ENCODE data around the gene NBEA.
A peak's percentile ranks its signal among the peaks of the same experiment; 100 is the strongest.
"Not testable (repeated sequence)": the region's sequence is repeated elsewhere in the genome, so short reads cannot be mapped to it uniquely, and the experiment has no call there.

The NBEA gene

GRCh38 chr13:34926508-34926907, 15.6 kb upstream of the NBEA start:
- no peaks in the 10 kb centered on the region for H3K27me3 ChIP-seq (replicated peaks; ENCODE audit: control insufficient read depth, insufficient read depth, low read length, poor library complexity, severe bottlenecking)
- no peaks in the 10 kb centered on the region for H3K36me3 ChIP-seq (ENCODE audit: control insufficient read depth, insufficient read depth, low read length)
- no peak for DNase-seq
- H3K9me3 ChIP-seq (ENCODE audit: control insufficient read depth, low read length): no peaks in the 10 kb centered on the region
- H3K4me1 ChIP-seq (ENCODE audit: control insufficient read depth, insufficient read depth, low read length, poor library complexity, severe bottlenecking): no peaks in the 10 kb centered on the region
- H3K4me3 ChIP-seq (ENCODE audit: insufficient read depth, low read depth, low read length, poor library complexity, severe bottlenecking): no peak overlapping the region
- no peak overlapping the region for H3K27ac ChIP-seq (ENCODE audit: insufficient read depth, low read length, poor library complexity, severe bottlenecking)

- H3K27ac ChIP-seq (ENCODE audit: insufficient read depth, low read length, poor library complexity, severe bottlenecking); H3K27me3 ChIP-seq (replicated peaks; ENCODE audit: control insufficient read depth, insufficient read depth, low read length, poor library complexity, severe bottlenecking); H3K9me3 ChIP-seq (ENCODE audit: control insufficient read depth, low read length); DNase-seq; H3K4me3 ChIP-seq (ENCODE audit: insufficient read depth, low read depth, low read length, poor library complexity, severe bottlenecking); H3K4me1 ChIP-seq (ENCODE audit: control insufficient read depth, insufficient read depth, low read length, poor library complexity, severe bottlenecking); H3K36me3 ChIP-seq (ENCODE audit: control insufficient read depth, insufficient read depth, low read length): not testable (repeated sequence)
Observed at GRCh38 chr13:34928676-34929075, 13.4 kb upstream of the NBEA start.

GRCh38 chr13:34931572-34931971, 10.5 kb upstream of the NBEA start:
- no peak for DNase-seq
- H3K4me1 ChIP-seq (ENCODE audit: control insufficient read depth, insufficient read depth, low read length, poor library complexity, severe bottlenecking): no peaks in the 10 kb centered on the region

DNA sequence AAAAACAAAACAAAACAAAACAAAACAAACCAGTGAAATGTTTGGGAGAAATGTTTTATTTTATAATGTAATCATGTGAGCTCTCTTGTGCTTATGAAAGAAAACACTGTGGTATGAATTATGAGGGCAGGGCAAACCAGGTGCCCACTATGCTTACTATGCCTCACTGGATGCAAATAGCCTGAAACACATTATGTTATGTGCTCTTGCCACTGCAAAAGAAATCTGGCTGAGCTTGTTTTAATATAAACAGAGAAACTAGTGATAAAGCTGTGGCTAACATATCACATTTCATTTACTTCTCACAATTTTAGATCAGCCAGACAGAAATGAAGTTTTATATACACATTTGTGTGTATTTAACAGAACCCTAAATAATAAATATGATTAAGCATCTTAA, 8.7 kb upstream of the NBEA start:
- DNase-seq: no peak
- H3K36me3 ChIP-seq (ENCODE audit: control insufficient read depth, insufficient read depth, low read length): no peaks in the 10 kb centered on the region
- no peaks in the 10 kb centered on the region for H3K4me1 ChIP-seq (ENCODE audit: control insufficient read depth, insufficient read depth, low read length, poor library complexity, severe bottlenecking)
- peaks cover 5% of the 10 kb centered on the region for H3K27me3 ChIP-seq (replicated peaks; ENCODE audit: control insufficient read depth, insufficient read depth, low read length, poor library complexity, severe bottlenecking)
- no peak overlapping the region for H3K27ac ChIP-seq (ENCODE audit: insufficient read depth, low read length, poor library complexity, severe bottlenecking)
- H3K4me3 ChIP-seq (ENCODE audit: insufficient read depth, low read depth, low read length, poor library complexity, severe bottlenecking): no peak overlapping the region
- no peaks in the 10 kb centered on the region for H3K9me3 ChIP-seq (ENCODE audit: control insufficient read depth, low read length)

More at GRCh38 chr13:34931572-34931971, 10.5 kb upstream of the NBEA start:
- no peak overlapping the region for H3K27ac ChIP-seq (ENCODE audit: insufficient read depth, low read length, poor library complexity, severe bottlenecking)
- no peaks in the 10 kb centered on the region for H3K9me3 ChIP-seq (ENCODE audit: control insufficient read depth, low read length)
- no peak overlapping the region for H3K4me3 ChIP-seq (ENCODE audit: insufficient read depth, low read depth, low read length, poor library complexity, severe bottlenecking)
- H3K36me3 ChIP-seq (ENCODE audit: control insufficient read depth, insufficient read depth, low read length): no peaks in the 10 kb centered on the region
- peaks cover 5% of the 10 kb centered on the region for H3K27me3 ChIP-seq (replicated peaks; ENCODE audit: control insufficient read depth, insufficient read depth, low read length, poor library complexity, severe bottlenecking)

GRCh38 chr13:34933786-34934185, 8.3 kb upstream of the NBEA start:
- Histone ChIP-seq H3K27me3 (replicated peaks; ENCODE audit: control insufficient read depth, insufficient read depth, low read length, poor library complexity, severe bottlenecking) (peaks cover 5% of the 10 kb centered on the region), H3K27ac (ENCODE audit: insufficient read depth, low read length, poor library complexity, severe bottlenecking) (no peak overlapping the region), H3K4me1 (ENCODE audit: control insufficient read depth, insufficient read depth, low read length, poor library complexity, severe bottlenecking) (no peaks in the 10 kb centered on the region), H3K9me3 (ENCODE audit: control insufficient read depth, low read length) (no peaks in the 10 kb centered on the region), H3K4me3 (ENCODE audit: insufficient read depth, low read depth, low read length, poor library complexity, severe bottlenecking) (no peak overlapping the region), H3K36me3 (ENCODE audit: control insufficient read depth, insufficient read depth, low read length) (no peaks in the 10 kb centered on the region)
- DNase-seq: no peak

GRCh38 chr13:34935841-34936240, 6.2 kb upstream of the NBEA start:
- no peak for DNase-seq
- Histone ChIP-seq H3K27ac (ENCODE audit: insufficient read depth, low read length, poor library complexity, severe bottlenecking) (no peak overlapping the region), H3K4me3 (ENCODE audit: insufficient read depth, low read depth, low read length, poor library complexity, severe bottlenecking) (no peak overlapping the region), H3K36me3 (ENCODE audit: control insufficient read depth, insufficient read depth, low read length) (no peaks in the 10 kb centered on the region), H3K9me3 (ENCODE audit: control insufficient read depth, low read length) (no peaks in the 10 kb centered on the region), H3K27me3 (replicated peaks; ENCODE audit: control insufficient read depth, insufficient read depth, low read length, poor library complexity, severe bottlenecking) (peaks cover 5% of the 10 kb centered on the region), H3K4me1 (ENCODE audit: control insufficient read depth, insufficient read depth, low read length, poor library complexity, severe bottlenecking) (no peaks in the 10 kb centered on the region)

- peaks cover 5% of the 10 kb centered on the region for H3K27me3 ChIP-seq (replicated peaks; ENCODE audit: control insufficient read depth, insufficient read depth, low read length, poor library complexity, severe bottlenecking)
- H3K27ac ChIP-seq (ENCODE audit: insufficient read depth, low read length, poor library complexity, severe bottlenecking): no peak overlapping the region
- H3K36me3 ChIP-seq (ENCODE audit: control insufficient read depth, insufficient read depth, low read length): no peaks in the 10 kb centered on the region
- peaks cover 4% of the 10 kb centered on the region for H3K4me1 ChIP-seq (ENCODE audit: control insufficient read depth, insufficient read depth, low read length, poor library complexity, severe bottlenecking)
- DNase-seq: no peak
- H3K9me3 ChIP-seq (ENCODE audit: control insufficient read depth, low read length): no peaks in the 10 kb centered on the region
- H3K4me3 ChIP-seq (ENCODE audit: insufficient read depth, low read depth, low read length, poor library complexity, severe bottlenecking): no peak overlapping the region
Observed at GRCh38 chr13:34939771-34940170, 2.3 kb upstream of the NBEA start.

- no peak for DNase-seq
- Histone ChIP-seq H3K9me3 (ENCODE audit: control insufficient read depth, low read length) (no peaks in the 10 kb centered on the region), H3K27ac (ENCODE audit: insufficient read depth, low read length, poor library complexity, severe bottlenecking) (no peak overlapping the region), H3K36me3 (ENCODE audit: control insufficient read depth, insufficient read depth, low read length) (no peaks in the 10 kb centered on the region), H3K4me1 (ENCODE audit: control insufficient read depth, insufficient read depth, low read length, poor library complexity, severe bottlenecking) (peaks cover 4% of the 10 kb centered on the region), H3K27me3 (replicated peaks; ENCODE audit: control insufficient read depth, insufficient read depth, low read length, poor library complexity, severe bottlenecking) (no peaks in the 10 kb centered on the region), H3K4me3 (ENCODE audit: insufficient read depth, low read depth, low read length, poor library complexity, severe bottlenecking) (peak overlapping the region; percentile 70)
Observed at GRCh38 chr13:34941436-34941834, 635 bp upstream of the NBEA start.

GRCh38 chr13:34942732-34943435, 814 bp downstream of the NBEA start:
- H3K4me3 ChIP-seq (ENCODE audit: insufficient read depth, low read depth, low read length, poor library complexity, severe bottlenecking): peak overlapping the region; percentile 70
- H3K27me3 ChIP-seq (replicated peaks; ENCODE audit: control insufficient read depth, insufficient read depth, low read length, poor library complexity, severe bottlenecking): no peaks in the 10 kb centered on the region
- H3K9me3 ChIP-seq (ENCODE audit: control insufficient read depth, low read length): no peaks in the 10 kb centered on the region
- DNase-seq: no peak
- H3K27ac ChIP-seq (ENCODE audit: insufficient read depth, low read length, poor library complexity, severe bottlenecking): no peak overlapping the region
- H3K4me1 ChIP-seq (ENCODE audit: control insufficient read depth, insufficient read depth, low read length, poor library complexity, severe bottlenecking): peaks cover 4% of the 10 kb centered on the region
- H3K36me3 ChIP-seq (ENCODE audit: control insufficient read depth, insufficient read depth, low read length): no peaks in the 10 kb centered on the region

GRCh38 chr13:34943436-34944273, 1.6 kb downstream of the NBEA start:
- H3K27me3 ChIP-seq (replicated peaks; ENCODE audit: control insufficient read depth, insufficient read depth, low read length, poor library complexity, severe bottlenecking): no peaks in the 10 kb centered on the region
- no peak overlapping the region for H3K27ac ChIP-seq (ENCODE audit: insufficient read depth, low read length, poor library complexity, severe bottlenecking)
- peaks cover 4% of the 10 kb centered on the region for H3K4me1 ChIP-seq (ENCODE audit: control insufficient read depth, insufficient read depth, low read length, poor library complexity, severe bottlenecking)
- DNase-seq: no peak
- H3K9me3 ChIP-seq (ENCODE audit: control insufficient read depth, low read length): no peaks in the 10 kb centered on the region
- peak overlapping the region; percentile 70 for H3K4me3 ChIP-seq (ENCODE audit: insufficient read depth, low read depth, low read length, poor library complexity, severe bottlenecking)
- H3K36me3 ChIP-seq (ENCODE audit: control insufficient read depth, insufficient read depth, low read length): no peaks in the 10 kb centered on the region
